Trophoblast cell (in vitro differentiated cells and primary cell): ENCODE measurements around the gene HDDC2.

Source experiments
- DNase-seq, 2 donors: peaks; one replicate each; pipeline ENCODE4 v3.0.0-alpha.2; 2016
- H2AFZ ChIP-seq: 2 replicates; pipeline ENCODE4 v1.6.1; 2013; ENCODE audit warnings: low read length, moderate library complexity, mild to moderate bottlenecking; ENCODE audit not compliant: insufficient read depth, poor library complexity
- H2AK5ac ChIP-seq: 2 replicates; pipeline ENCODE4 v1.6.1; 2013; ENCODE audit warnings: mild to moderate bottlenecking, low read length
- H2BK120ac ChIP-seq: 2 replicates; pipeline ENCODE4 v1.6.1; 2013; ENCODE audit warnings: low read length, mild to moderate bottlenecking, moderate library complexity; ENCODE audit not compliant: insufficient read depth, poor library complexity
- H2BK12ac ChIP-seq: 2 replicates; pipeline ENCODE4 v1.6.1; 2013; ENCODE audit warnings: mild to moderate bottlenecking, low read length, moderate library complexity
- H2BK5ac ChIP-seq: 2 replicates; pipeline ENCODE4 v1.6.1; 2013; ENCODE audit warnings: low read length, low read depth, moderate library complexity, mild to moderate bottlenecking; ENCODE audit not compliant: poor library complexity
- H3K14ac ChIP-seq: 2 replicates; pipeline ENCODE4 v1.6.1; 2013; ENCODE audit warnings: mild to moderate bottlenecking, low read length
- H3K18ac ChIP-seq: 2 replicates; pipeline ENCODE4 v1.6.1; 2013; ENCODE audit warnings: mild to moderate bottlenecking, low read length
- H3K23ac ChIP-seq: 2 replicates; pipeline ENCODE4 v1.6.1; 2013; ENCODE audit warnings: low read length
- H3K27ac ChIP-seq: 2 replicates; pipeline ENCODE4 v1.5.1; 2013; ENCODE audit warnings: low read depth, mild to moderate bottlenecking, inconsistent platforms, low read length, moderate library complexity
- H3K27me3 ChIP-seq: 2 replicates; pipeline ENCODE4 v1.6.1; 2013; ENCODE audit warnings: inconsistent platforms, mild to moderate bottlenecking, low read length, moderate library complexity; ENCODE audit not compliant: insufficient read depth
- H3K36me3 ChIP-seq, 2 experiments: 1 replicate in 1 of 2; 2 replicates in 1 of 2; pipeline ENCODE4 v1.6.1; 2013; ENCODE audit warnings: low read length in 2 of 2, mild to moderate bottlenecking in 2 of 2, moderate library complexity in 1 of 2; ENCODE audit not compliant: insufficient read depth in 2 of 2, control insufficient read depth in 1 of 2
- H3K4ac ChIP-seq: 2 replicates; pipeline ENCODE4 v1.6.1; 2013; ENCODE audit warnings: low read depth, mild to moderate bottlenecking, low read length, moderate library complexity
- H3K4me1 ChIP-seq, 2 experiments: 1 replicate in 1 of 2; 2 replicates in 1 of 2; pipeline ENCODE4 v1.6.1; 2013; ENCODE audit warnings: low read length in 2 of 2, mild to moderate bottlenecking in 2 of 2, moderate library complexity in 1 of 2; ENCODE audit not compliant: insufficient read depth in 2 of 2, control insufficient read depth in 1 of 2
- H3K4me2 ChIP-seq: 2 replicates; pipeline ENCODE4 v1.6.1; 2013; ENCODE audit warnings: inconsistent platforms, mild to moderate bottlenecking, low read length, moderate library complexity
- H3K4me3 ChIP-seq: 2 replicates; pipeline ENCODE4 v1.5.1; 2013; ENCODE audit warnings: mild to moderate bottlenecking, low read depth, low read length, inconsistent platforms
- H3K79me1 ChIP-seq: one replicate; pipeline ENCODE4 v1.6.1; 2013; ENCODE audit warnings: low read length
- H3K79me2 ChIP-seq: 2 replicates; pipeline ENCODE4 v1.6.1; 2013; ENCODE audit warnings: low read length, mild to moderate bottlenecking; ENCODE audit not compliant: control insufficient read depth, insufficient read depth, poor library complexity
- H3K9ac ChIP-seq: 2 replicates; pipeline ENCODE4 v1.6.1; 2013; ENCODE audit warnings: mild to moderate bottlenecking, low read length
- H3K9me3 ChIP-seq: 2 replicates; pipeline ENCODE4 v1.6.1; 2013; ENCODE audit warnings: low read depth, mild to moderate bottlenecking, control low read depth, inconsistent platforms, low read length; ENCODE audit not compliant: insufficient read depth
- H4K12ac ChIP-seq: 2 replicates; pipeline ENCODE4 v1.6.1; 2013; ENCODE audit warnings: low read depth, mild to moderate bottlenecking, low read length, moderate library complexity
- H4K8ac ChIP-seq: 2 replicates; pipeline ENCODE4 v1.6.1; 2013; ENCODE audit warnings: low read depth, mild to moderate bottlenecking, low read length, moderate library complexity
- H4K91ac ChIP-seq: one replicate; pipeline ENCODE4 v1.6.1; 2013; ENCODE audit warnings: low read depth, mild to moderate bottlenecking, low read length, moderate library complexity
- WGBS: extraction: QIAGEN DNeasy Blood & Tissue Kit; methylation state at CpG from one replicate; pipeline ENCODE4 v1.1.7; 2013; ENCODE audit warnings: missing lambda C conversion rate; ENCODE audit not compliant: insufficient read length, insufficient coverage; ENCODE audit errors: extremely low coverage; 5-methylcytosine and 5-hydroxymethylcytosine counted together

Gene HDDC2

GRCh38 chr6:125254321-125254720 is 47.4 kb downstream of the HDDC2 start:
- no peak overlapping the region for H4K8ac ChIP-seq
- no peaks in the 10 kb centered on the region for H3K9me3 ChIP-seq
- H3K79me1 ChIP-seq: no peaks in the 10 kb centered on the region
- WGBS: no CpG with 5 or more reads among the region's 3 CpGs
- no peak overlapping the region for H3K23ac ChIP-seq
- H2AFZ ChIP-seq: no peak overlapping the region
- no peak overlapping the region for H3K4ac ChIP-seq
- no peak overlapping the region for H4K91ac ChIP-seq
- no peaks in the 10 kb centered on the region for H3K79me2 ChIP-seq
- no peaks in the 10 kb centered on the region for H3K4me1 ChIP-seq
- H2BK12ac ChIP-seq: no peak overlapping the region
- H4K12ac ChIP-seq: no peak overlapping the region
- H2AK5ac ChIP-seq: no peak overlapping the region
- no peak overlapping the region for H3K9ac ChIP-seq
- H2BK120ac ChIP-seq: no peak overlapping the region
- no peaks in the 10 kb centered on the region for H3K27me3 ChIP-seq
- no peak overlapping the region for H2BK5ac ChIP-seq
- H3K4me2 ChIP-seq: no peak overlapping the region
- no peak overlapping the region for H3K4me3 ChIP-seq
- no peaks in the 10 kb centered on the region for H3K36me3 ChIP-seq
- DNase-seq: no peak
- no peak overlapping the region for H3K14ac ChIP-seq
- no peak overlapping the region for H3K18ac ChIP-seq
- no peak overlapping the region for H3K27ac ChIP-seq

DNA sequence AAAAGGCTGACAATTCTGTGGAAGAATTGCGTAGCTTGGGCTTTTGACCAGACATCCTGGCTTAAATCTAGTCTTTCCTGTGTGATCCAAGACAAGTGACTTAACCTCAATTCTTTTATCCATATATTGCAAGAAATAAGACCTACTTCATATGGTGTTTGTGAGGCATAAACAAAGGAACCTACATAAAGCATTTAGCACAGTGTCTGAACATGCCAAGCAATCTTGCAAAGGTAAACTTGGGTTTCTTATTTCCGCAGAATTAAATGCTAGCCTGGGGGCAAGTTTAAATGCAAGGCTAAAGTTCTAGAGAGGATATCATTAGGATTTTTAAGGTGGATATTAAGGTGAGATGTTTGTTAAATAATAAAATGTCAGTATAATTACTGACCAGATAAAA is 47.9 kb downstream of the HDDC2 start:
- Histone ChIP-seq H3K14ac (no peak overlapping the region), H4K8ac (no peak overlapping the region), H2AK5ac (no peak overlapping the region), H3K4me2 (no peak overlapping the region), H3K79me1 (no peaks in the 10 kb centered on the region), H2BK120ac (no peak overlapping the region), H3K9ac (no peak overlapping the region), H3K27me3 (no peaks in the 10 kb centered on the region), H3K23ac (no peak overlapping the region), H3K79me2 (no peaks in the 10 kb centered on the region), H2BK5ac (no peak overlapping the region), H3K4ac (no peak overlapping the region), H3K27ac (no peak overlapping the region), H4K91ac (no peak overlapping the region), H3K4me3 (no peak overlapping the region), H4K12ac (no peak overlapping the region), H3K9me3 (no peaks in the 10 kb centered on the region), H2AFZ (no peak overlapping the region), H3K36me3 (no peaks in the 10 kb centered on the region), H3K18ac (no peak overlapping the region), H2BK12ac (no peak overlapping the region), H3K4me1 (no peaks in the 10 kb centered on the region)
- DNase-seq: no peak
- no CpG with 5 or more reads among the region's 2 CpGs for WGBS

- WGBS: no CpG with 5 or more reads among the region's 1 CpG
- no peak overlapping the region for H3K4me3 ChIP-seq
Measured at GRCh38 chr6:125252891-125253290, 48.9 kb downstream of the HDDC2 start.

GRCh38 chr6:125251516-125252220 is 50.1 kb downstream of the HDDC2 start:
- H3K4me1 ChIP-seq: no peaks in the 10 kb centered on the region
- no peak overlapping the region for H2AK5ac ChIP-seq
- no peak overlapping the region for H4K8ac ChIP-seq
- no peak overlapping the region for H2BK120ac ChIP-seq
- no peak for DNase-seq
- H4K91ac ChIP-seq: no peak overlapping the region
- H3K18ac ChIP-seq: no peak overlapping the region
- no peak overlapping the region for H3K4ac ChIP-seq
- H3K4me3 ChIP-seq: no peak overlapping the region
- no peak overlapping the region for H2BK5ac ChIP-seq
- no CpG with 5 or more reads among the region's 6 CpGs for WGBS
- no peak overlapping the region for H3K23ac ChIP-seq
- no peak overlapping the region for H3K27ac ChIP-seq
- no peak overlapping the region for H4K12ac ChIP-seq
- no peaks in the 10 kb centered on the region for H3K79me2 ChIP-seq
- no peaks in the 10 kb centered on the region for H3K36me3 ChIP-seq
- no peaks in the 10 kb centered on the region for H3K79me1 ChIP-seq
- no peak overlapping the region for H2BK12ac ChIP-seq
- H3K27me3 ChIP-seq: no peaks in the 10 kb centered on the region
- H2AFZ ChIP-seq: no peak overlapping the region
- H3K9ac ChIP-seq: no peak overlapping the region
- no peak overlapping the region for H3K14ac ChIP-seq
- no peak overlapping the region for H3K4me2 ChIP-seq
- no peaks in the 10 kb centered on the region for H3K9me3 ChIP-seq

More at GRCh38 chr6:125252891-125253290, 48.9 kb downstream of the HDDC2 start:
- DNase-seq: no peak
- H4K8ac ChIP-seq: no peak overlapping the region
- no peaks in the 10 kb centered on the region for H3K4me1 ChIP-seq
- H2BK120ac ChIP-seq: no peak overlapping the region
- no peak overlapping the region for H3K4me2 ChIP-seq
- H4K12ac ChIP-seq: no peak overlapping the region
- no peak overlapping the region for H3K4ac ChIP-seq
- no peaks in the 10 kb centered on the region for H3K36me3 ChIP-seq
- H3K9ac ChIP-seq: no peak overlapping the region
- H2BK12ac ChIP-seq: no peak overlapping the region
- no peak overlapping the region for H3K23ac ChIP-seq
- no peak overlapping the region for H2AFZ ChIP-seq
- no peaks in the 10 kb centered on the region for H3K79me1 ChIP-seq
- no peak overlapping the region for H3K14ac ChIP-seq
- no peak overlapping the region for H4K91ac ChIP-seq
- no peak overlapping the region for H2AK5ac ChIP-seq
- H3K9me3 ChIP-seq: no peaks in the 10 kb centered on the region
- H3K27me3 ChIP-seq: no peaks in the 10 kb centered on the region
- H2BK5ac ChIP-seq: no peak overlapping the region
- H3K18ac ChIP-seq: no peak overlapping the region
- H3K27ac ChIP-seq: no peak overlapping the region
- no peaks in the 10 kb centered on the region for H3K79me2 ChIP-seq
